ENCODE data around the gene TNRC6A. TPM values are rescaled to one million over a fixed set of nuclear protein-coding genes. Genes with fewer than 3 reads are reported as not detected.
"Not testable (repeated sequence)": the region's sequence is repeated elsewhere in the genome, so short reads cannot be mapped to it uniquely, and the experiment has no call there.

The TNRC6A gene
- total RNA-seq, 2 experiments from 2014 or later: 47.4 to 49.3 TPM

DNA sequence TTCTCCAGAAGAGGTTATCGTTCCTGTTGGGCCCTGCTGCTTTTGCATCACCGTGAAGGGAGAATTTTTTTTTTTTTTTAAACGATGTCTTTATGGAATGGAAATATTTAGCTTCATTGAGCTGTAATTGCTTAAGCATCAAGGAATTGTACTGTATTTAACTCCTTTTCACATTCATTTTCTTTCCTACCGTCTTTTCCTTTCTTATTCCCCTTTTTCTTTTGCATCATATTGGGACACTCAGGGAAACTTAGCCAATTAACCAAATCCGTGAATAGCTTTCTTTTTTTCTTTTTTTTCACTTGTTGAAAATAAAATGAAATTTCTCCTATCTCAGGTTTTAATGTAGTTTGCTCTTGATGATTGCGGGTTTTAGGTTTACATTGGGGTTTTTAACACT lies 1.5 kb downstream of the TNRC6A start:
- Mint-ChIP-seq H3K27me3 (peaks cover 2% of the 10 kb centered on the region), H3K9me3 (no peaks in the 10 kb centered on the region), H3K36me3 (ENCODE audit: low read depth) (peaks cover 34% of the 10 kb centered on the region), H3K27ac (peak overlapping the region; percentile 87), H3K4me3 (peak overlapping the region; percentile 95), H3K4me1 (peaks cover 46% of the 10 kb centered on the region)
- ChIA-PET POLR2A (interaction anchor here (0.7 to 1.2 kb wide), 2 partner anchors 189 to 317 kb away, joined by 3 to 4 read pairs; no protein-coding TSS in a partner anchor), CTCF (interaction anchor here (0.6 to 1.6 kb wide), 2 partner anchors 19 to 204 kb away, joined by 4 to 5 read pairs; no protein-coding TSS in a partner anchor)
- DNase-seq: no peak

DNA sequence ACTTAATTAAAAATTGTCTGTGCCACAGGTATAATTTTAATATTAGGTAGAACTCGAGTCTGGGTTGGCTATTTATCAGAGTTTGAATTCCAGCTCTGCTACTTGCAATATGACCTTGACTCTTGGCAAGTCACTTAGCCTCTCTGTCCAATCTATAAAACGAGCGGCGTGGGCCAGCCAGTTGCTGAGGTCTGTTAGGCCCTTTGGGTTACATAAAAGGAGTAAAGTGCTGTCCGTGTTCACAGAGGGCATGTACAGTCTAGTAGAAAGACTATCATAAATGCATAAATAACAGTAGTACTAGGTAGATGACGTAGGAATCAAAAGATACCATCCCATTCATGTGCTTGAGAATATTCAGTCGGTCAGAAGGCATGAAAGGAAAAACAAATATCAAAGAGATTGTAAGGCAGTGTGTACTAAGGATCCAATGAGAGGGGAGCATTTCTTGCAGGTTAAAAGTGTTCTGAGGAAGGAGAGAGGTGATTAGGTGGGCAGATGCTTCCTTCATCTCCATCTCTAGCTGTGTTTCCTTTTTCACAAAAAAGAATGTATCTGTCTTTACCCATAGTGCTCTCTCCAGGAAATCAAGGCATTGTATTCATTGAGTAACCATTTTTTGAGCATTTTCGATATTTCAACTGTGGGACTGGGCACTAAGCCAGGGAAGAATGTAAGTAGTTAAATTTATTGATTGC lies 2.4 kb downstream of the TNRC6A start:
- CTCF ChIA-PET: no interaction called here
- POLR2A ChIA-PET: interaction anchor here (1.2 kb wide), 1 partner anchor 190 kb away, joined by 3 read pairs; no protein-coding TSS in a partner anchor
- no peaks in the 10 kb centered on the region for H3K27me3 Mint-ChIP-seq
- H3K9me3 Mint-ChIP-seq: no peaks in the 10 kb centered on the region
- no peak overlapping the region for H3K27ac Mint-ChIP-seq
- H3K4me3 Mint-ChIP-seq: no peak overlapping the region
- peaks cover 51% of the 10 kb centered on the region for H3K4me1 Mint-ChIP-seq
- H3K36me3 Mint-ChIP-seq (ENCODE audit: low read depth): peaks cover 36% of the 10 kb centered on the region
- DNase-seq: no peak

DNA sequence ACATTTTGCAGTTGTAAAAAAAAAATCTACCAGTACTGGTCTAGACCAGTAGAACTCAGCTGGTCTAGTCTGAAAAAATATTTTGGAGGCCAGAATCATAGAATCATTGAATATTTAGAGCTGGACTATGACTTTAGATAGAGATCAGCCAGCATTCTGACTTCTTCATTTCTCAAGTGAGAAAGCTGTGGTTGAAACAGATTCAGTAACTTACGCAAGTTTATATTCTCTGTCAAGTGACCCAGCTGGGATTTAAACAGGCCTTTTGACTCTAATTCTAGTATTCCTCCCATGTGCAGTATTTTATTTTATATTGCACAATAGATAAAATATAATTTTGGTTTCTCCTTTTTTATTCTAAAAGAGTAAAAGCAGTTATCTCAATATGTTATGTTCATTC lies 4.9 kb downstream of the TNRC6A start:
- Mint-ChIP-seq H3K9me3 (no peaks in the 10 kb centered on the region), H3K27me3 (no peaks in the 10 kb centered on the region), H3K4me3 (no peak overlapping the region), H3K36me3 (ENCODE audit: low read depth) (peaks cover 36% of the 10 kb centered on the region), H3K4me1 (peaks cover 57% of the 10 kb centered on the region), H3K27ac (no peak overlapping the region)
- ChIA-PET CTCF (interaction anchor here (1.0 to 1.2 kb wide), 2 partner anchors 9 to 15 kb away, joined by 4 to 5 read pairs; no protein-coding TSS in a partner anchor), POLR2A (no interaction called here)
- no peak for DNase-seq

DNA sequence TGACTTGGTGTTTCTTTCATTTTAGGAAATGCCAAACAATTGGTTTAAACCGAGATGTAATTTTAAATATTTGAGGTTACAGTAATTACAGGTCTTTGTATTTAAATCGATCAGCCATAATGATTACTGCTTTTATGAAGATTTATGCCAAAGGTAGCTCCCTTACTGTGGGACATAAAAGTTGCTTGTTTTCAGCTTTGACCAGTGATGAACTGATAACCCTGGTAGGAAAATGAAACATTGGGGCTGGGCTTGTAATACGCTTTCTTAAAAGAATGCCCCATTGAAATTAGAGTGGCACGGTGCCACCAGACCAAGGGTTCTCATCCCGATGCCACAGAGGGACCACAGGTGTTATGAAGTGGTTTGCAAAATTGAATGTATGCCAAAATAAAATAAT lies 7.3 kb downstream of the TNRC6A start:
- ChIA-PET POLR2A (no interaction called here), CTCF (interaction anchor here (0.9 to 1.6 kb wide), 3 partner anchors 14 to 22 kb away, joined by 3 read pairs; no protein-coding TSS in a partner anchor)
- DNase-seq: no peak
- Mint-ChIP-seq H3K27ac (no peak overlapping the region), H3K27me3 (no peaks in the 10 kb centered on the region), H3K4me1 (peaks cover 56% of the 10 kb centered on the region), H3K9me3 (no peaks in the 10 kb centered on the region), H3K36me3 (ENCODE audit: low read depth) (peaks cover 27% of the 10 kb centered on the region), H3K4me3 (no peak overlapping the region)

DNA sequence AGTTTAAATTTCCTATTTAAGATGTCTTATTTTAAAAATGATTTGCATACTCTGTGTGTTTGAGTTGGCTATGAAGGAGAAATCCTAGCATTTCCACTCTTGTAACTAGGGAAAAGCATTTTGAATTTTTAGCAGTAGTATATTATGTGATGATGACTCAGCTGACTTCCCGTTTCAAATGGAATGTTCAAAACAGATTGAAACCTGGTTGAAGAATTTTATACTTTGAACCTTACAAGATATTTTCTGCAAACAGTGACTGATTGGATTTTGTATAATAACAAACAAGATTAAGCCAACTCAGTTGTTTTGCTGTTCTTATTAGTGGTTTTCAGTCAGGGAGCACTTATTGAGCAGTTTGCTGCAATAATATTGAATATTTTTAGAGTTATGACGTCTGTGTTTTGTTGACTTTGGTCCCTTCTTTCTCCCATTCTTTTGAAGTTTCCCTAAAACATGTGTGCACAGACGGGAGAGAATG lies 8.0 kb downstream of the TNRC6A start:
- H3K4me1 Mint-ChIP-seq: peaks cover 53% of the 10 kb centered on the region
- POLR2A ChIA-PET: no interaction called here
- no peak overlapping the region for H3K27ac Mint-ChIP-seq

DNA sequence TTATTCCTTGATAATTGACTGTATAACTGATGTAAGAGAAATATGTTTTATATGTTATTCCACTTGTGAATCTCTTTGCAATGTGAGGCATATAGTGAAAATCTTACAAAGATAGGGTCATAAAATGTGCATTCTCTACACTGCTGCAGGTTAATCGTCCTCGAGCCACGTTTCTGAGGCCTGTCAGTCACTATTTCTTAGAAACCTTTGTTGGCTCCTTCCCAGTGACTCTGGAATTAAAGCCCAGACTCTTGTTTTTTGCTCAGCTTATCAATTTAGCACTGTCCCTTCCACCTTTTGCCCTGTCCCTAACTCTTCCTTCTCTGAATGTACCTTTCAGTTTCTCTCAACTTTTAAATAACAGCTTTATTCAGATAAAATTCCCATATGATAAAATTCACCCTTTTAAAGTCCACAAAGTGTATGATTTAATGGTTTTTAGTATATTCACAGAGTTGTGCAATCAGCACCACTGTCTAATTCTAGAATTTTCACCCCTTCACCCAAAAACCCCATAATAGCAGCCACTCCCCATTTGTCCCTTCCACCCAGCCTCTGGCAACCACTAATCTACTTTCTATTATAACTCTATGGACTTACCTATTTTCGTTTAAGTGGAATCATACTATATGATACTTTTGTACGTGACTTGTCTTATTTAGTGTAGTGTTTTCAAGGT lies 8.6 kb downstream of the TNRC6A start:
- ChIA-PET POLR2A (no interaction called here), CTCF (interaction anchor here (1.6 kb wide), 1 partner anchor 21 kb away, joined by 3 read pairs; no protein-coding TSS in a partner anchor)
- Mint-ChIP-seq H3K9me3 (no peaks in the 10 kb centered on the region), H3K4me1 (peaks cover 50% of the 10 kb centered on the region), H3K36me3 (ENCODE audit: low read depth) (peaks cover 22% of the 10 kb centered on the region), H3K27ac (no peak overlapping the region), H3K4me3 (no peak overlapping the region), H3K27me3 (no peaks in the 10 kb centered on the region)
- DNase-seq: no peak

More for the DNA sequence above, 8.0 kb downstream of the TNRC6A start:
- Mint-ChIP-seq H3K9me3 (no peaks in the 10 kb centered on the region), H3K36me3 (ENCODE audit: low read depth) (peaks cover 25% of the 10 kb centered on the region), H3K27me3 (no peaks in the 10 kb centered on the region), H3K4me3 (no peak overlapping the region)
- no peak for DNase-seq
- CTCF ChIA-PET: interaction anchor here (0.9 to 1.6 kb wide), 3 partner anchors 13 to 22 kb away, joined by 3 read pairs; no protein-coding TSS in a partner anchor

DNA sequence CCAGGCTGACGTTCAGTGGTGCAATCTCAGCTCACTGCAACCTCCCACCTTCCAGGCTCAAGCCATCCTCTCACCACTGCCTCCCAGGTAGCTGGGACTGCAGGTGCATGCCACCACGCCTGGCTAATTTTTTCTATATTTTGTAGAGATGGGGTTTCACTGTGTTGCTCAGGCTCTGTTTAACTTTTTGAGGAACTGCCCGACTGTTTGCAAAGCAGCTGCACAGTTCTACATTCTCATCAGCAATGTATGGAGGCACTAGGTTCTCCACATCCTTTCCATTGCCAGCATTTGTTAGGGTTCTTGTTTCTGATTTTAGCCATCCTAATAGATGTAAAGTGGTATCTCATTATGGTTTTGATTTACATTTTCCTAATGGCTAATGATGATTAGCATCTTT lies 9.4 kb downstream of the TNRC6A start:
- H3K4me3 Mint-ChIP-seq: no peak overlapping the region
- POLR2A ChIA-PET: no interaction called here

DNA sequence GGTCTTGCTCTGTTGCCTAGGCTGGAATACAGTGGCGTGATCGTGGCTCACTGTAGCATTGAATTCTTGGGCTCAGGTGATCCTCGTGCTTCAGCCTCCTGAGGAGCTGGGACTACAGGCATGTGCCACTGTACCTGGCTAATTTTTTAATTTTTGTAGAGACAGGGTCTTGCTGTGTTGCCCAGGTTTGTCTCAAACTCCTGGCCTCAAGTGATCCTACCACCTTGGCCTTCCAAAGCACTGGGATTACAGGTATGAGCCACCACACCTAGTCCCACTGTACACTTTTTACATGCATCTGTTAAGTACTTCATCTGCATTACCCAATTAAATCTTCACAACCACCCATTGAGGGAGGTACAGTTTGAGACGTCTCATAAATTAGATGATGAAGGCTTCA lies 12.4 kb downstream of the TNRC6A start:
- ChIA-PET CTCF (no interaction called here), POLR2A (no interaction called here)
- no peak for DNase-seq
- Mint-ChIP-seq H3K4me1 (peaks cover 55% of the 10 kb centered on the region), H3K36me3 (ENCODE audit: low read depth) (peaks cover 21% of the 10 kb centered on the region), H3K9me3 (no peaks in the 10 kb centered on the region), H3K4me3 (no peak overlapping the region), H3K27me3 (no peaks in the 10 kb centered on the region), H3K27ac (no peak overlapping the region)

More for the DNA sequence above, 9.4 kb downstream of the TNRC6A start:
- peaks cover 47% of the 10 kb centered on the region for H3K4me1 Mint-ChIP-seq
- peaks cover 16% of the 10 kb centered on the region for H3K36me3 Mint-ChIP-seq (ENCODE audit: low read depth)
- H3K9me3 Mint-ChIP-seq: no peaks in the 10 kb centered on the region
- CTCF ChIA-PET: no interaction called here
- no peaks in the 10 kb centered on the region for H3K27me3 Mint-ChIP-seq
- no peak overlapping the region for H3K27ac Mint-ChIP-seq
- DNase-seq: no peak

DNA sequence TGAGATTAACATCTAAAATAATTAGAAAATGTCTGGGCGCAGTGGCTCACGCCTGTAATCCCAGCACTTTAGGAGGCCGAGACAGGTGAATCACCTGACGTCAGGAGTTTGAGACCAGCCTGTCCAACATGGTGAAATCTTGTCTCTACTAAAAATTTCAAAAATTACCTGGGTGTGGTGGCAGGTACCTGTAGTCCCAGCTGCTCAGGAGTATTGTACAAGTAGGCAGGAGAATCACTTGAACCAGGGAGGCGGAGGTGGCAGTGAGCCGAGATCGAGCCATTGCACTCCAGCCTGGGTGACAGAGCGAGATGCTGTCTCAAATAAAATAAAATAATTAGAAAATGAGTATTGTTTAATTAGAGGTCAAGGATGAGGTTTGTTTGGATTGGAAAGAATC lies 13.2 kb downstream of the TNRC6A start:
- CTCF ChIA-PET: interaction anchor here (1.0 kb wide), 1 partner anchor 8 kb away, joined by 4 read pairs; no protein-coding TSS in a partner anchor
- H3K27ac Mint-ChIP-seq, DNase-seq, H3K4me3 Mint-ChIP-seq, H3K27me3 Mint-ChIP-seq, H3K9me3 Mint-ChIP-seq, POLR2A ChIA-PET: not testable (repeated sequence)
- Mint-ChIP-seq H3K4me1 (peaks cover 56% of the 10 kb centered on the region), H3K36me3 (ENCODE audit: low read depth) (peaks cover 21% of the 10 kb centered on the region)

DNA sequence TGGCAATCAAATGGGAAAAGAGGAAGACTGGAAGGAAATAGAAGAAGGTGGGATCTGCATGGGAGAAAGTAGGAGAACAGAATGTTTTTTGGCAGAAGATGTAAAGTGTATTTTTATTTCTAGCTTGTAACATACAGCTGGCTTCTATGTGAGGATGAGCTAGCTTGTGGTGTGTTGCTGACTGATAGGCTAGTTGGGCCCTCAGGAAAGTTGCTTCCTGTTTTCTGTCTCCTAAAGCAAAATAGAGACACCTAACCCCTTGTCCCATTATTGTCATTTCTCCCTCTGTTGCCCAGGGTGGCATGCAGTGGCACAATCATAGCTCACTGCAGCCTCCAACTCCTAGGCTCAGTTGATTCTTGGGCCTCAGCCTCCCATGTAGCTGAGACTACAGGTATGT lies 15.9 kb downstream of the TNRC6A start:
- no peak overlapping the region for H3K4me3 Mint-ChIP-seq
- H3K36me3 Mint-ChIP-seq (ENCODE audit: low read depth): peaks cover 26% of the 10 kb centered on the region
- H3K4me1 Mint-ChIP-seq: peaks cover 62% of the 10 kb centered on the region

DNA sequence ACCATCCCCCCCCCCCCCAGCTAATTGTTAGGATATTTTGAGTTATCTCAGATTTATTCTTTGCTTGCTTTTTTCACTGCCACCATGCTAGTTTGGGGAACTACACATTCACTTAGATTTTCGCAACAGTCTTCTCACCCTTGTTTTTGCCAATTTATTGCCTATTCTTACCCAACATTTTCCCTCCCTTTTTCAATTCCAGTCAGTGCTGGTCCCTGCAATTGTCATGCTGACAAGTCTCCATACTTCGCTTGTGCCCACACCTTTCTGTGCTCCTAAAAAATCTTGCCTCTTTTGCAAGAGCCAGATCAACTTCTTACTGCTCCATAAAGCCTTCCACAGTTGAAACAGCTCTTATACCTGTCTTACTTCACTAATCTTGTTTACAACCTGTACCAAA lies 16.3 kb downstream of the TNRC6A start:
- POLR2A ChIA-PET: no interaction called here
- Mint-ChIP-seq H3K4me1 (peaks cover 59% of the 10 kb centered on the region), H3K36me3 (ENCODE audit: low read depth) (peaks cover 25% of the 10 kb centered on the region), H3K9me3 (no peaks in the 10 kb centered on the region), H3K27me3 (no peaks in the 10 kb centered on the region), H3K27ac (no peak overlapping the region), H3K4me3 (no peak overlapping the region)
- no peak for DNase-seq
- CTCF ChIA-PET: interaction anchor here (0.6 to 1.2 kb wide), 2 partner anchors 72 to 835 kb away, joined by 3 read pairs; no protein-coding TSS in a partner anchor

More for the DNA sequence above, 15.9 kb downstream of the TNRC6A start:
- H3K27ac Mint-ChIP-seq: no peak overlapping the region
- DNase-seq: no peak
- H3K9me3 Mint-ChIP-seq: no peaks in the 10 kb centered on the region
- ChIA-PET CTCF (interaction anchor here (0.6 to 1.2 kb wide), 2 partner anchors 73 to 834 kb away, joined by 3 read pairs; no protein-coding TSS in a partner anchor), POLR2A (no interaction called here)
- H3K27me3 Mint-ChIP-seq: no peaks in the 10 kb centered on the region

DNA sequence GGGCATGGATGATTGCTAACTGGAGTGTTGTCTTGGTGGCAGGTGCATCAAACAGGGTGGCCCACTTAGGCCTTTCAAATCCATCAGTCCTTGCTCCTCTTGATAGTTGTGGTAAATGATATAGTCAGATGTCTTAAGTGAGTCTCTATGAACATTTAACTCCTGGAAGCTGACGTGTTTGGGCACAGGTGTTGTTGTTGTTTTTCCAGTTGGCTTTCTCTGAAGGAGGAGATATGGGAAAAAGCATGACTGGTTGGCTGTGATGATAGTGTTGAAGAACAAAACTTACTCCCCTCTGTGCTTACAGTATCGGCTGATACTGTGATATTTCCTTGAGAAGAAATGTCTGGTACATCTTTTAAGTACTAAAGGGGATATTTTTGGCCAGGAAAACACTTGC lies 18.0 kb downstream of the TNRC6A start:
- no peaks in the 10 kb centered on the region for H3K9me3 Mint-ChIP-seq
- ChIA-PET CTCF (no interaction called here), POLR2A (no interaction called here)
- H3K27me3 Mint-ChIP-seq: no peaks in the 10 kb centered on the region
- no peak overlapping the region for H3K4me3 Mint-ChIP-seq
- H3K4me1 Mint-ChIP-seq: peaks cover 56% of the 10 kb centered on the region
- no peak for DNase-seq
- H3K27ac Mint-ChIP-seq: no peak overlapping the region
- H3K36me3 Mint-ChIP-seq (ENCODE audit: low read depth): peaks cover 23% of the 10 kb centered on the region

DNA sequence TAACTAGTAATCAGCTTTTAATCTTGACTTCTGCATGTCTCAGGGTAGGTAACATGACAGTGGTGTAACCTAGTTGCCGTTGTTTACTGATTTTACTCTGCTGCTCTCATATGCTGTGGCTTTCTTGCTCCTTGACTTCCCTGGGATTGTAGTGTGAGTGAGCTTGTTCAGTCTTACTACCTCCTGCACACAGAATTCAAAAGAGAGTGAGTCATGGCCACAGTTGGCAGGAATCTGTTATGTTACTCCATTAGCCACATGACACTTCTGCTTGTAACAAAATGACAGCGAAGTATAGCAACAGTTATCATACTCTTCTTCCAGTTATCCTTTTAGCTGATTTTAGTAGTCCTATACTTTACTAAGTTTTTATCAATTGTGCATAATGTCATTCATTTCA lies 18.8 kb downstream of the TNRC6A start:
- Mint-ChIP-seq H3K9me3 (no peaks in the 10 kb centered on the region), H3K27ac (no peak overlapping the region), H3K4me3 (no peak overlapping the region), H3K36me3 (ENCODE audit: low read depth) (peaks cover 23% of the 10 kb centered on the region), H3K4me1 (peaks cover 61% of the 10 kb centered on the region), H3K27me3 (no peaks in the 10 kb centered on the region)
- CTCF ChIA-PET: interaction anchor here (0.7 to 2.4 kb wide), 2 partner anchors 15 to 18 kb away, joined by 3 to 5 read pairs; no protein-coding TSS in a partner anchor
- POLR2A ChIA-PET: no interaction called here
- no peak for DNase-seq
